Activated naive CD4-positive, alpha-beta T cell treated with anti-CD3 and anti-CD28 coated beads, Interleukin-2, amount 50 U/mL, for 72 hours (primary cell): ENCODE data around the gene ARHGAP30. TPM values are rescaled to one million over a fixed set of nuclear protein-coding genes. Genes with fewer than 3 reads are reported as not detected.
"Not testable (repeated sequence)": the region's sequence is repeated elsewhere in the genome, so short reads cannot be mapped to it uniquely, and the experiment has no call there.

Experiments
- ATAC-seq, 2 donors: fragments of 150-1000 bp; cut with Tn5 transposase; 2 replicates each; pipeline ENCODE4 v1.10.0; 2021; ENCODE audit warnings: mild to moderate bottlenecking in 2 of 2, moderate library complexity in 2 of 2
- DNase-seq, 2 donors: peaks; one replicate each; pipeline ENCODE4 v3.0.0; 2021 to 2022; ENCODE audit warnings: low spot score in 2 of 2
- H3K27ac Mint-ChIP-seq, 2 donors: one replicate each; pipeline ENCODE4 v1.8.0; 2022; ENCODE audit warnings: mild to moderate bottlenecking in 2 of 2, mixed read lengths in 2 of 2
- H3K36me3 Mint-ChIP-seq, 2 donors: one replicate each; pipeline ENCODE4 v1.8.0; 2022; ENCODE audit warnings: mixed read lengths in 2 of 2
- H3K9me3 Mint-ChIP-seq, 2 donors: one replicate each; pipeline ENCODE4 v1.8.0; 2022; ENCODE audit warnings: mixed read lengths in 2 of 2
- total RNA-seq, 2 donors: library from RNA; stranded (reverse); gene quantifications; one replicate each; pipeline ENCODE4 v1.2.3, GENCODE V29; 2022

The ARHGAP30 gene, protein sequence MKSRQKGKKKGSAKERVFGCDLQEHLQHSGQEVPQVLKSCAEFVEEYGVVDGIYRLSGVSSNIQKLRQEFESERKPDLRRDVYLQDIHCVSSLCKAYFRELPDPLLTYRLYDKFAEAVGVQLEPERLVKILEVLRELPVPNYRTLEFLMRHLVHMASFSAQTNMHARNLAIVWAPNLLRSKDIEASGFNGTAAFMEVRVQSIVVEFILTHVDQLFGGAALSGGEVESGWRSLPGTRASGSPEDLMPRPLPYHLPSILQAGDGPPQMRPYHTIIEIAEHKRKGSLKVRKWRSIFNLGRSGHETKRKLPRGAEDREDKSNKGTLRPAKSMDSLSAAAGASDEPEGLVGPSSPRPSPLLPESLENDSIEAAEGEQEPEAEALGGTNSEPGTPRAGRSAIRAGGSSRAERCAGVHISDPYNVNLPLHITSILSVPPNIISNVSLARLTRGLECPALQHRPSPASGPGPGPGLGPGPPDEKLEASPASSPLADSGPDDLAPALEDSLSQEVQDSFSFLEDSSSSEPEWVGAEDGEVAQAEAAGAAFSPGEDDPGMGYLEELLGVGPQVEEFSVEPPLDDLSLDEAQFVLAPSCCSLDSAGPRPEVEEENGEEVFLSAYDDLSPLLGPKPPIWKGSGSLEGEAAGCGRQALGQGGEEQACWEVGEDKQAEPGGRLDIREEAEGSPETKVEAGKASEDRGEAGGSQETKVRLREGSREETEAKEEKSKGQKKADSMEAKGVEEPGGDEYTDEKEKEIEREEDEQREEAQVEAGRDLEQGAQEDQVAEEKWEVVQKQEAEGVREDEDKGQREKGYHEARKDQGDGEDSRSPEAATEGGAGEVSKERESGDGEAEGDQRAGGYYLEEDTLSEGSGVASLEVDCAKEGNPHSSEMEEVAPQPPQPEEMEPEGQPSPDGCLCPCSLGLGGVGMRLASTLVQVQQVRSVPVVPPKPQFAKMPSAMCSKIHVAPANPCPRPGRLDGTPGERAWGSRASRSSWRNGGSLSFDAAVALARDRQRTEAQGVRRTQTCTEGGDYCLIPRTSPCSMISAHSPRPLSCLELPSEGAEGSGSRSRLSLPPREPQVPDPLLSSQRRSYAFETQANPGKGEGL
- total RNA-seq, result 100 to 1,000 TPM; 116 to 180 TPM

DNA sequence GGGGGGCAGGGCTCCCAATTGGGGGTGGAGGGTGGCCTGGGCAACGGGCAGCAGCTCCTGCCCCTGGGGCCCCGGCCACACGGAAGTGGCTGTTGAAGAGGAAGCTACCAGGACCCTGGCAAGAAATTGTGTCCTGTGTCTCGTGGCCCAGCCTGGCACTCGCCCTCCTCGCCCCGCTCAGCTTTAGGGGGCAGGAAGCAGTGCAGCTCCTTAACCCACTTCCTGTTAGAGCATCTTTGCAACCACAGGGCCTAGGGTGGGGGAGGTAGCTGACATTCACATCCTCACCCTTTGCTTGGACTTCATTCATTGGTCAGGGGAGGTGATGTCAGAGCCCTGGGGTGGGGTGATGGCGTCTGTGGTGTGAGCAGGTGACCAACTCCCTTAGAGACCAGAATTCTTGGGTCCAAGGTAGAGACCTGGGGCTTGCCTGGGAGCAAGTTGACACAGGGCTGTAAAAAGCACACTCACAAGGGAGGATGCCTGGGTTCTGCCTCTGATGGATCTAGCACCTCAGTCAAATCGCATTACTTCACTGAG is at the start of gene ARHGAP30:
Gene ARHGAP30 (minus strand): TSS at position 161 of the 540 bp plus-strand sequence. CDS start 267 bp downstream, outside the sequence.
- Mint-ChIP-seq H3K36me3 (peaks cover 30 to 40% of the 10 kb centered on the region in 2 donors), H3K27ac (peak within 1 kb of the TSS; percentile 95 to 97), H3K9me3 (no peaks in the 10 kb centered on the region)
- ATAC-seq (peak; percentile 82 to 83), DNase-seq (peak; percentile 78 to 91)

DNA sequence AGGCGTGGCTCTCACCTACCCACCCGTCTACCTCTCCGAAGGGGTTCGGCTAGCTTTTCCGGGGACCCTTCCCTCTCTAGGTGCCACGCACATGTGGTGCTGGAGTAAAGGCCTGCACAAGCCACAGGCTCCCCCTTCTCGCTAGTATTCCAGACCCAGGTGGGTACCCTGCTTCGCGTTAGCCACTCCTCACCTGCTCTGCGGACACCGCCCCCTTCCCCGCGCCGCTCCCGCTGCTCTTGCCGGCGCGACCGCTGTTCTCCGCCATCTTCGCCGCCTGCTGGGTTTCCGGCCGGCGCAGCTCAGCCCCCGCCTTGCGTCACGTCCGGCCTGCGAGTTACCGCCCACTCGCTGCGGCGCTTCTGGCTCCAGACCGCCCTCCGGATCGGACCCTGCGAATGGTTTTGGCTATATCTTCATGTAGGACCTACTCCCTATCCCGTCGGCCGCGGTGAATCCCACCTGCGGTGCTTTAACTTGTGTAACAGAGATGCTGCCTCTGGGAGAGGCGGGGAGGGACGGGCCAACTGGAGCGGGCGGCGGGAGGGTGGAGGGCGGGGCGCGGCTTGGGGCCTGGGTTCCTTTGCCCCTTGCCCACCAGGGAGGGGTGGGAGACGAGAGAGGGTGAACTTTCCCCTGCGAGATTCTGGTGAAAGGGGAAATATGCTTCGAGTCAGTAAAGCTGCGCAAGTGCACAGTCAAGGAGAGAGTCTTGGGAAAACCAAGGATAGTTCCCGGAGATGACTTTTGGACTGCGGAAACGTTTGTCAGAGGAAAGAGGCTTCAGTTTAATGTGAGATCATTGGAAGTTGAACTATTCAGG is 48.3 kb upstream of the ARHGAP30 start, which contains the start of the genes NIT1 and PFDN2:
Gene NIT1 (plus strand): TSS at position 347 of the 823 bp plus-strand sequence. CDS start 72 bp downstream, at position 419.
Gene PFDN2 (minus strand): TSS at position 279 of the 823 bp plus-strand sequence. CDS start 11 bp downstream, at position 268.
- Mint-ChIP-seq H3K27ac (peak within 1 kb of the TSS; percentile 98 to 99), H3K36me3 (peaks cover 46 to 51% of the 10 kb centered on the region in 2 donors)

DNA sequence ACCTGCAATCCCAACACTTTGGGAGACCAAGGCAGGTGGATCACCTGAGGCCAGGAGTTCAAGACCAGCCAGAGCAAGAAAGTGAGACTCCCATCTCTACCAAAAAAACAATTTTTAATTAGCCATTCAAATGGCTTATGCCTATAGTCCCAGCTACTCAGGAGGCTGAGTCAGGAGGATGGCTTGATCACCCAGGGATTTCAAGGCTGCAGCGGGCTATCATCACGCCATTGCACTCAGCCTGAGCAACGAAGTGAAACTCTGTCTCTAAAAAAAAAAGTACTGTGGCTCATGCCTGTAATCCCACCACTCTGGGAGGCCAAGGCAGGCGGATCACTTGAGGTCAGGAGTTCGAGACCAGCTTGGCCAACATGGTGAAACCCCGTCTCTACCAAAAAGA is 46.3 kb upstream of the ARHGAP30 start:
- H3K27ac Mint-ChIP-seq, result peak overlapping the region; percentile 70 to 99
- not testable (repeated sequence) for H3K9me3 Mint-ChIP-seq, DNase-seq, ATAC-seq
- H3K36me3 Mint-ChIP-seq, result peaks cover 39 to 44% of the 10 kb centered on the region in 2 donors

More for the DNA sequence above, 48.3 kb upstream of the ARHGAP30 start, which contains the start of the genes NIT1 and PFDN2:
- no peaks in the 10 kb centered on the region for H3K9me3 Mint-ChIP-seq
- ATAC-seq (peak; percentile 63 to 73), DNase-seq (peak; percentile 85 to 89)

DNA sequence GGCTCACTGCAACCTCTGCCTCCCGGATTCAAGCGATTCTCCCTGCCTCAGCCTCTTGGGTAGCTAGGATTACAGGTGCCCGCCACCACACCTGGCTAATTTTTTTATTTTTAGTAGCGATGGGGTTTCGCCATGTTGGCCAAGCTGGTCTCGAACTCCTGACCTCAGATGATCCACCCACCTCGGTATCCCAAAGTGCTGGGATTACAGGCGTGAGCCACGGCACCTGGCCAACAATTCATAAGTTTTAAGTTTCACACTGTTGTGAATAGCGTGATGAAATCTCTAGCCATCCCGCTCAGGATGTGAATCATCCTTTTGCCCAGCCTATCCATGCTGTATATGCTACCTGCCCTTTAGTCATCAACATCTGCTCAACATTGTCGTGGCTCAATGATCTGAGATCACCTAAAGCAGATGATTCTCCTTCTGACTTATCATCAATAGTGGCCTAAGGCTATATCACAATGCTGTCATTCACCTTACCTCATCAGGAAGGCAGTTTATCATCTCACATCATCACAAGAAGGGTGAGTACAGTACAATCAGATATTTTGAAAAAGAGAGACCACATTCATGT is 45.5 kb upstream of the ARHGAP30 start:
- peaks cover 34 to 41% of the 10 kb centered on the region in 2 donors for H3K36me3 Mint-ChIP-seq
- no peaks in the 10 kb centered on the region for H3K9me3 Mint-ChIP-seq
- DNase-seq, result peak; percentile 51 to 75
- ATAC-seq, result peak; percentile 75 to 80
- H3K27ac Mint-ChIP-seq, result peak overlapping the region; percentile 70 to 99

DNA sequence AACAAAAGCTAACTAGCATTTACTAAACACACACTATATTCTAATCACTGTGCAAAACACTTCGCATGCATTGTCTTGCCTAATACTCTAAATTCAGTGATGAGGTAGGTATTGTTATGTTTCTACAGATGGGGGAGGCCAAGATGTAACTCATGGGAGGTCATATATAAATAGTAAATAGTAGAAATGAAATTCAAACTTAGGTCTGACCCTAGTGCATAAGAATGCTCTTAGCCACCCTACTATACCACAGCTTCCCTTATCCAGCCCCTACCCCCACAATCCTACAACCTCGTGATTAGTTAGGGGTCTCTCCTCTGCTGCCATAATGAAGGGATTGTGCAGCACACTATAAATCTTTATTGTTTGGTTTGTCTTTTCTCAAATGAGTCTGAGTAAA is 44.9 kb upstream of the ARHGAP30 start:
- H3K9me3 Mint-ChIP-seq, result no peaks in the 10 kb centered on the region
- H3K27ac Mint-ChIP-seq, result peak overlapping the region; percentile 70 to 99
- no peak for DNase-seq
- no peak for ATAC-seq
- H3K36me3 Mint-ChIP-seq, result peaks cover 27 to 36% of the 10 kb centered on the region in 2 donors

DNA sequence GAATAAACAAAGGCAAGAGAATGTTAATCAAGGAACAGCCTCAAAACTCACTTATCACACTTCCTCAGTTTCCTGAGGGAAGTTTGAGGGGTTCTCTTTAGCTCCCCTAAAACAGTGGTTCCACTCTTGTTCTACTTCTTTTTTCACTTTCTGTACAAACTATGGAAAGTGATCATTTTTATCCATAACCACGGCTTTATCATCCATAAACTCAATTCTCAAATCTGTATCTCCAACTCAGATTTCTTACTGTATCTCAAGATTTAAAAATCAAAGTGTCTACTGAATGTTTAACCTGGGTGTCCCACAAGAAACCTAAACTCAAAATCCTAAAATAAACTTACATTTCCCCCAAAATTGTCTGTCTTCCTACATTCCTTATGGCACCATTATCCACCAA is 44.2 kb upstream of the ARHGAP30 start:
- Mint-ChIP-seq H3K27ac (peak overlapping the region; percentile 44 to 99), H3K36me3 (peaks cover 23 to 37% of the 10 kb centered on the region in 2 donors), H3K9me3 (no peaks in the 10 kb centered on the region)
- ATAC-seq, result no peak
- DNase-seq, result no peak

DNA sequence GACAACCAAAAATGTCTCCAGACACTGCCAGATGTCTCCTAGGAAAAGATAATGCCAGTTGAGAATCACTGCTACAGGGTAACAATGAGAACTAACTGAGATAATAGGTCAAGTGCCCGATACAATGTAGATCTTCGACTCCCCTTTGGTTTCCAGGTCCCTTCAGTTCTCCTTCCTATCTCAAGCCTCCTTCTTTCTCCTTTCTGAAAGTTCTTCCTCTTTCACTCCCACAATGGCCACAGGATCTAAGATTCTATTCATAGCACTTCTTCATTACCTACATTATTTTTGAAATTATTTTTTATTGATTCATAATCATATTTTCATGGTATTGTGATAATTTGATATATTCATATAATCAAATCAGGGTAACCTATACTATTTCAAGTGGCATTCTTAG is 41.8 kb upstream of the ARHGAP30 start:
- peaks cover 0 to under 1% of the 10 kb centered on the region in 2 donors for H3K9me3 Mint-ChIP-seq
- peak overlapping the region in 1 of 2 donors; percentile 50 for H3K27ac Mint-ChIP-seq
- ATAC-seq, result no peak
- peaks cover 10 to 29% of the 10 kb centered on the region in 2 donors for H3K36me3 Mint-ChIP-seq
- no peak for DNase-seq

DNA sequence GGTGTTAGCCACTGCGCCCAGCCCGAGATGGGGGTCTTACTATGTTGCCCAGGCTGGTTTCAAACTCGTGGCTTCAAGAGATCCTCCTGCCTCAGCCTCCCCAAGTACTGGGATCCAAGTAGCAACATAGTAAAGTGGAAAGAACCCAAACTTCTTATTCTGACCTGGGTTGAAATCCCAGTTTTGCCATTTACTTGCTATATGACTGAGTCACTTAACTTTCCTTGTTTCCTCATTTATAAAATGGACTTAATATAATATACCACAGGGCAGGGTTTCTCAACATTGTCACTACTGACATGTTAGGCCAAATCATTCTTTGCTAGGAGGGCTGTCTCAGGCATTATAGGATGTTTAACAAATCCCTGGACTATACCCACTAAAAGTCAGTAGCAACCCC is 41.4 kb upstream of the ARHGAP30 start:
- peaks cover 15 to 29% of the 10 kb centered on the region in 2 donors for H3K36me3 Mint-ChIP-seq
- peaks cover 0 to 5% of the 10 kb centered on the region in 2 donors for H3K9me3 Mint-ChIP-seq
- no peak for DNase-seq
- no peak for ATAC-seq
- peak overlapping the region in 1 of 2 donors; percentile 50 for H3K27ac Mint-ChIP-seq

DNA sequence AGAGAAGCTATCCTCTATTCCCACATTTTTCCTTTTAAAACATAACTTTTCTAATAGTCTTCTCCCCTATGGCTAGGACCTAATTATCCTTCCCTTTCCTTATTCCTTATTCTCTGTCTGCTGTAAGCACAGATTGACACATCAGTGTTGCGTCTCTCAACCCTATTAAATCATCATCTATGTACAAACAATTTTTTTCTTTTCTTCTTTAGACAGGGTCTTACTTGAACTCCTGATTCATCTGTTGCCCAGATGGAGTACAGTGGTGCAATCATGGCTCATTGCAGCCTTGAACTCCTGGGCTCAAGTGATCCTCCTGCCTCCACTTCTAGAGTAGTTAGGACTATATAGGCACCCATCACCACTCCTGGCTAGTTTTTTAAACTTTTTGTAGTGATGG is 36.7 kb upstream of the ARHGAP30 start:
- Mint-ChIP-seq H3K27ac (peak overlapping the region in 1 of 2 donors; percentile 24), H3K36me3 (peaks cover 17 to 20% of the 10 kb centered on the region in 2 donors), H3K9me3 (peaks cover 0 to 5% of the 10 kb centered on the region in 2 donors)
- ATAC-seq (no peak), DNase-seq (no peak)

DNA sequence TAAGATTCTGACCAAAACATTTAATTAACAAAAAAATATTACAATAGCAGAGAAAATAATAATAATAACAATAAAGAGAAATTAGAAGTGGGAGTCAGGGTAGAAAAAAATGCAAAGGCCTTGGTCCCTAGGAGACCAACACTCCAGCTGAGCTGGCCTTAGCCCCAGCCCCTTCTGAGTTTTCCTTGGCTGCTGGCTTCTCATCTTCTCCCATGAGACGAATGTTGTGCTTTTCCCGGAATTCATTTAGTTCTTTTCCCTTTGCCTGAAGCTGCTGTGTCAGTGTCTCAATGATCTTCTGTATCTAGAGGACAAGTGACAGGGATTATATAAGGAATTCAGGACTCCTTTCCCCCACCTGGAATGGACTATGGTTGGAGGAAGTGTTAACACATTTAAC is 30.9 kb upstream of the ARHGAP30 start:
- no peak for DNase-seq
- Mint-ChIP-seq H3K36me3 (peaks cover 4 to 6% of the 10 kb centered on the region in 2 donors), H3K27ac (no peak overlapping the region)

DNA sequence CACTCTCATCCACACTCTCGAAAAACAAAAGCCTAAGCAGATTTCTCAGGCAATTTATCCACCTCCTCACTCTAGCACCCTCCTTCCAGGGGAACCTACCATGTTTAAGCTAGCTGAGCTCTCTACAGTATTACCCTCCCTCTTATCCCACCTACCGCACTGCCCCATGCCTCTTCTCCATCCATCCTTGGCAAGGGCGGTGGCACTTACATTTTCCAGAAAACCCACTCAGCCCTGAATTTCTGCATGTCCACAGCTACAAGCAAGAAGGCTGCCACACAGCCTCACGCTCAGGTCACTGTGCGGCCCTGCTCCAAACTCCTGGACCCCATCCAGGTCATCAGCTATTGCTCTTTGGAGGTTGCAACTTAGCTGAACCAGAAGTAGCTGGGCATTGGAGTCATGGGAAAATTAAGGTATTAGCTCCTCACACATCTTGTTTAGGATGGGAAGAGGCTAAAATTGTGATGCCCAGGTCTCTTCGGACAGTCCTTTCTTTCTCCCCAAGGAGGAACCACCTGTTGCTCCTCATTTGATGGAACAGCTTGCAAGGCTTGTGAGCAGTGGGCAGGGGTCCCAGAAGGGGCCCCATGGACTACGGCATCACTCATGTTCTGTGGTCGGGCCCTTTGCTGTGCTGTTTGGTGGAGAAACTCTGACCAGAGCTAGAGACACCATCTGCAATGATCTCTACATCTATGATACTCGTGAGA is 29.6 kb upstream of the ARHGAP30 start:
- Mint-ChIP-seq H3K36me3 (peaks cover 4 to 6% of the 10 kb centered on the region in 2 donors), H3K27ac (peak overlapping the region in 1 of 2 donors; percentile 22), H3K9me3 (no peaks in the 10 kb centered on the region)
- ATAC-seq (no peak), DNase-seq (no peak)

More for the DNA sequence above, 30.9 kb upstream of the ARHGAP30 start:
- ATAC-seq, result no peak
- no peaks in the 10 kb centered on the region for H3K9me3 Mint-ChIP-seq

DNA sequence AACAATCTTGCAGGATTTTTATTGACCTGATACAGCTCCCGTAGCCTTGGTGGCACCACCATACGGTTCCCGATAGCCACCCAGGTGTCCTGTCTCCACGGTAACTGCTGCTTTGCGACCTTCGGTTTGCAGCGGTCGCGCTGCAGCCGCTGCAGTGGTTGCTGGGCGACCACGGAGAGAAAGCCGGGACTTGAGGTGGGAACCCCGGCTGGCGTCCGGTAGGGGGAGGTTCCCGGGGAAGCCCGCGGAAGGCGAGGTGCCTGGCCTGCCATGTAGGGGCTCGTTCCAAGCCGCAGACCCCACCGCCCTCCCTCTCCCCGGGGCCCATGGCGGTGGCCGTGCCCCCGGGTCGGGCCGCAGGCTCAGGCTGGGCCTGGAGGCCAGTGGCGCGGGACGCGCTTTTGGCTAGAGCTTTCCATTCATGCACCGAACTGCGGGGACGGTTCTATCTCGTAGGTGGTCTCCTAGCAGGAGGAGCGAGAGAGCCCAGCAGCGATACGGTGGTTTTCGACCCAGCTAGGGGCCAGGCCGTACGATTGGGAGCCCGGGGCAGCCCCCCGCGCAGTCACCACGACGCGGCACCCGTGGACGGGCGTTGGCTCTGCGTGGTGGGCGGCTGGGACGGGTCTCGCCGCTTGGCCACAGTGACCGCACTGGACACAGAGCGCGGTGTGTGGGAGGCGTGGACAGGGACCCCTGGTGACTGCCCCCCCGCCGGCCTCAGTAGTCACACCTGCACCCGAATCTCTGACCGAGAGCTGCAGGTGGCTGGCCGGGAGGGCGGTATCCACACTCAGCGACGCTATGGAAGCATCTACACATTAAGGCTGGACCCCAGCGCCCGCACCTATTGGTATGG is 28.7 kb upstream of the ARHGAP30 start, which contains the start of gene KLHDC9:
Gene KLHDC9 (plus strand): TSS at position 152 of the 859 bp plus-strand sequence. CDS start 175 bp downstream, at position 327.
- peak; percentile 45 to 88 for ATAC-seq
- no peaks in the 10 kb centered on the region for H3K9me3 Mint-ChIP-seq
- DNase-seq, result peak; percentile 63 to 71
- H3K27ac Mint-ChIP-seq, result peak within 1 kb of the TSS; percentile 75 to 96
- H3K36me3 Mint-ChIP-seq, result peaks cover 4 to 6% of the 10 kb centered on the region in 2 donors

DNA sequence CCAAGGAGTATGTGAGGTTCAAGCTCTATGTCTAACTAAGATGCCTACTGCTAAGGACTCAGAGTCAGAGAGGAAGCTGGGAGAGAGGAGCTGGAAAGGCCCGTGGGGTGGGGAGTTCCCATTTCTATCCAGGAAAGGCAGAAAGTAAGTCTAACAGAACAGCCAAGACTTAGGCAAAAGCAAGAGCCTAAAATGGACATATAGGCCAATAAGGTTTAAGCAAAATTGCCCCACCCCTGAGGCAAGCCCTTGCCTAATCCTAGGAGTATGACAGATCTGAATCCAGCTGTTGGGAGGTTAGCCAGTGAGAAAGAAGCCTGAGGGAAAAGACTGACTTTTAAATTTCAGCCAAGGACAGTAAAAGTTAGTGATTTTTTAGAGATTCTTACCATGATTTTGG is 26.8 kb upstream of the ARHGAP30 start:
- ATAC-seq (no peak), DNase-seq (no peak)
- peaks cover 0 to 6% of the 10 kb centered on the region in 2 donors for H3K36me3 Mint-ChIP-seq
- no peak overlapping the region for H3K27ac Mint-ChIP-seq
- H3K9me3 Mint-ChIP-seq, result no peaks in the 10 kb centered on the region
